Osteoblast (primary cell): ENCODE measurements around the gene NUCKS1. TPM values are rescaled to one million over a fixed set of nuclear protein-coding genes. Genes with fewer than 3 reads are reported as not detected.

Experiments
- DNase-seq: peaks from one replicate; pipeline ENCODE4 v3.0.0; 2011; ENCODE audit warnings: low spot score, mixed read lengths; ENCODE audit not compliant: insufficient read length; ENCODE audit errors: missing footprints
- H2AFZ ChIP-seq: 2 replicates; pipeline ENCODE4 v1.6.0; 2011; ENCODE audit warnings: mild to moderate bottlenecking, low read length
- H3K27ac ChIP-seq: 2 replicates; pipeline ENCODE4 v1.5.1; 2011; ENCODE audit warnings: mild to moderate bottlenecking, low read depth, low read length, moderate library complexity
- H3K27me3 ChIP-seq: 2 replicates; pipeline ENCODE4 v1.6.0; 2012; ENCODE audit warnings: mild to moderate bottlenecking, control low read depth, inconsistent platforms, low read length, moderate library complexity; ENCODE audit not compliant: insufficient read depth
- H3K36me3 ChIP-seq: 2 replicates; pipeline ENCODE4 v1.5.1; 2011; ENCODE audit warnings: mild to moderate bottlenecking, low read length, control low read depth, moderate library complexity; ENCODE audit not compliant: insufficient read depth
- H3K4me1 ChIP-seq: 2 replicates; pipeline ENCODE4 v1.5.1; 2011; ENCODE audit warnings: mild to moderate bottlenecking, low read length, control low read depth, moderate library complexity; ENCODE audit not compliant: insufficient read depth
- H3K4me2 ChIP-seq: 2 replicates; pipeline ENCODE4 v1.6.0; 2011; ENCODE audit warnings: mild to moderate bottlenecking, low read length; ENCODE audit not compliant: insufficient read depth
- H3K4me3 ChIP-seq: fragments of 200-600 bp; sonication (generic); 3 replicates; pipeline ENCODE4 v1.5.1; 2012; ENCODE audit warnings: mild to moderate bottlenecking, low read length, inconsistent platforms; ENCODE audit not compliant: insufficient read depth
- H3K79me2 ChIP-seq: 2 replicates; pipeline ENCODE4 v1.6.0; 2012; ENCODE audit warnings: mild to moderate bottlenecking, low read length, control low read depth, inconsistent platforms; ENCODE audit not compliant: insufficient read depth
- H3K9me3 ChIP-seq: 2 replicates; pipeline ENCODE4 v1.5.1; 2011; ENCODE audit warnings: low read depth, low read length, control low read depth
- H4K20me1 ChIP-seq: 2 replicates; pipeline ENCODE4 v1.6.0; 2012; ENCODE audit warnings: mild to moderate bottlenecking, low read length, control low read depth; ENCODE audit not compliant: insufficient read depth
- total RNA-seq: library from RNA; depleted of rRNA; stranded (reverse); fragments of >200 nt; gene quantifications from 2 replicates; pipeline ENCODE4 v1.2.3, GENCODE V29; 2012
- TF ChIP-seq, protein P1 (sequence below): IDR thresholded peaks from 2 replicates; pipeline ENCODE4 v1.5.1; 2011; ENCODE audit warnings: mild to moderate bottlenecking, low read depth, low read length, moderate library complexity; ENCODE audit errors: extremely low read depth

NUCKS1 gene
- total RNA-seq, 1 donor: 140 TPM

DNA sequence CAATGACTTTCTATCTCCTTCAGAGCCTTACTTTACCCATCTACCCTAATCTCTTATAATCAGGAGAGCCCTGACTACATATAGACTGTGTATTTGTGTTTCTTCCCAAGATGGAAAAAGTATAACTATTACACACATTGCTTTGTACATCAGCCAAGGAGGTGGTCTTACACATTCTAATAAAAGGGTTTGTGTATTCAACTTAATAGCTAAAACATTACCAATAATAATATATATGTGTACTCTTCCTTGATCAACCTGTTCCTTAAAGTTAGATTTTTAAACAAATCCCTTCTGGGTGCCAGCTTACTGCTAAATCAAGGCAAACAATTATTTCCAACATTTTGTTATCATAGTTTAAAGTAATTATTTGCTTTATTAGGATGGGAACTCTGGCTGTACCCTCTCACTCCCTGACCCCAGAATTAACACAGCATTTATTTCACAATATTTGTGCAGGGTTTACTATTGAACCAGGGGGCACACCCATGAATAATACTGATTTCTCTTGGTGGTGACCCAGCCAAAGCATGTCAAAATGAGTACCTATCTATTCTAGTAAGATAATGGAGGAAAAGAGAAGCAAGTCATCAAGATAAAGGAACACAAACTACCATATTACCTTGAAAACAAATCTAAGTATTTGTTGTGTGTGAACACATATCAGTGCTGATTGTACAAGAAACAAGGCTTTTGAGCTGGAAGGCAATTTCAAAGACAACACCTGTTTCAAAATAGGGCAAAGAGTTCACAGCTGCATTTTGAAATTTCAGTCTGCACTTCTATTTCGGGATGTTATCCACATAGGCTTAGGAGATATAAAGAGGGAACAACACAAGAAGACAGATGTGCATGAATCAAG lies 39.5 kb downstream of the NUCKS1 start:
- no peak overlapping the region for H3K4me3 ChIP-seq
- TF ChIP-seq, protein P1, sequence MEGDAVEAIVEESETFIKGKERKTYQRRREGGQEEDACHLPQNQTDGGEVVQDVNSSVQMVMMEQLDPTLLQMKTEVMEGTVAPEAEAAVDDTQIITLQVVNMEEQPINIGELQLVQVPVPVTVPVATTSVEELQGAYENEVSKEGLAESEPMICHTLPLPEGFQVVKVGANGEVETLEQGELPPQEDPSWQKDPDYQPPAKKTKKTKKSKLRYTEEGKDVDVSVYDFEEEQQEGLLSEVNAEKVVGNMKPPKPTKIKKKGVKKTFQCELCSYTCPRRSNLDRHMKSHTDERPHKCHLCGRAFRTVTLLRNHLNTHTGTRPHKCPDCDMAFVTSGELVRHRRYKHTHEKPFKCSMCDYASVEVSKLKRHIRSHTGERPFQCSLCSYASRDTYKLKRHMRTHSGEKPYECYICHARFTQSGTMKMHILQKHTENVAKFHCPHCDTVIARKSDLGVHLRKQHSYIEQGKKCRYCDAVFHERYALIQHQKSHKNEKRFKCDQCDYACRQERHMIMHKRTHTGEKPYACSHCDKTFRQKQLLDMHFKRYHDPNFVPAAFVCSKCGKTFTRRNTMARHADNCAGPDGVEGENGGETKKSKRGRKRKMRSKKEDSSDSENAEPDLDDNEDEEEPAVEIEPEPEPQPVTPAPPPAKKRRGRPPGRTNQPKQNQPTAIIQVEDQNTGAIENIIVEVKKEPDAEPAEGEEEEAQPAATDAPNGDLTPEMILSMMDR: no peak
- H2AFZ ChIP-seq: no peak overlapping the region
- H3K36me3 ChIP-seq: peaks cover 31% of the 10 kb centered on the region
- no peak overlapping the region for H3K4me2 ChIP-seq
- no peak for DNase-seq
- peaks cover 6% of the 10 kb centered on the region for H3K4me1 ChIP-seq
- no peaks in the 10 kb centered on the region for H3K27me3 ChIP-seq
- no peaks in the 10 kb centered on the region for H3K9me3 ChIP-seq
- peaks cover 5% of the 10 kb centered on the region for H4K20me1 ChIP-seq
- no peaks in the 10 kb centered on the region for H3K79me2 ChIP-seq
- H3K27ac ChIP-seq: no peak overlapping the region

DNA sequence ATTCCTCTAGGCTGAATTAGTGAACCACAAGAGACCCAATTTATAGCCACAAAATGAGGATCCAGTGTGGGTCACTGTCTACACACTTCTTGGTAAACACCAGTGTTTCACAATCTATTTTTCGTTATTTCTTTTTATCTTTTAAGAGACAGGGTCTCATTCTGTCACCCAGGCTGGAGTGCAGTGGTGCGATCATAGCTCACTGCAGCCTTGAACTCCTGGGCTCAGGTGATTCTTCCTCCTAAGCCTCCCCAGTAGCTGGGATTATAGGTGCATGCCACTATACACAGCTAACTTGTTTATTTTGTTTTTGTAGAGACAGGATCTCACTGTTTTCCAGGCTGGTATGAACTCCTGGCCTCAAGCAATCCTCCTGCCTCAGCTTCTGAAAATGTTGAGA lies 40.3 kb downstream of the NUCKS1 start:
- H2AFZ ChIP-seq: no peak overlapping the region
- no peaks in the 10 kb centered on the region for H3K9me3 ChIP-seq
- H3K4me2 ChIP-seq: no peak overlapping the region
- TF ChIP-seq, protein P1: no peak
- peaks cover 28% of the 10 kb centered on the region for H3K36me3 ChIP-seq
- H3K27me3 ChIP-seq: no peaks in the 10 kb centered on the region
- H3K79me2 ChIP-seq: no peaks in the 10 kb centered on the region
- H3K4me3 ChIP-seq: no peak overlapping the region
- H3K4me1 ChIP-seq: peaks cover 6% of the 10 kb centered on the region
- H4K20me1 ChIP-seq: peaks cover 5% of the 10 kb centered on the region
- H3K27ac ChIP-seq: no peak overlapping the region
- no peak for DNase-seq

DNA sequence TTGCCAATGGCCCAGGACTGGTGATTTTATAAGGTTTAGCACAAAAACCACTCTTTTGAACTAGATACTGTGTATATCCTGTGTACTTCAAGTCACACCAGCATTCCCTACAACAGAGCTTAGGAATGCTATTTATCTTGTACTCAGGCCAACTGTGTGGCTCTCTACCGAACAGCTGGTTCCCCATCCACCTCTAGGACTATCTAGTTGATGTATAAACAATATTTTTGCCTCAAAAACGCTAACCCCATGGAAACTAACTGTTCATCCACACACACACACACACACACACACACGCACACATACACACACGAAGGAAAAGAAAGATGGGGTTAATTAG lies 41.0 kb downstream of the NUCKS1 start:
- Histone ChIP-seq H3K4me2 (no peak overlapping the region), H3K4me1 (peaks cover 6% of the 10 kb centered on the region), H3K9me3 (no peaks in the 10 kb centered on the region), H4K20me1 (peaks cover 5% of the 10 kb centered on the region), H3K79me2 (no peaks in the 10 kb centered on the region), H3K4me3 (no peak overlapping the region), H3K27me3 (no peaks in the 10 kb centered on the region), H3K27ac (peak overlapping the region; percentile 5), H3K36me3 (peaks cover 32% of the 10 kb centered on the region), H2AFZ (no peak overlapping the region)
- TF ChIP-seq, protein P1: no peak
- peak; percentile 25 for DNase-seq

DNA sequence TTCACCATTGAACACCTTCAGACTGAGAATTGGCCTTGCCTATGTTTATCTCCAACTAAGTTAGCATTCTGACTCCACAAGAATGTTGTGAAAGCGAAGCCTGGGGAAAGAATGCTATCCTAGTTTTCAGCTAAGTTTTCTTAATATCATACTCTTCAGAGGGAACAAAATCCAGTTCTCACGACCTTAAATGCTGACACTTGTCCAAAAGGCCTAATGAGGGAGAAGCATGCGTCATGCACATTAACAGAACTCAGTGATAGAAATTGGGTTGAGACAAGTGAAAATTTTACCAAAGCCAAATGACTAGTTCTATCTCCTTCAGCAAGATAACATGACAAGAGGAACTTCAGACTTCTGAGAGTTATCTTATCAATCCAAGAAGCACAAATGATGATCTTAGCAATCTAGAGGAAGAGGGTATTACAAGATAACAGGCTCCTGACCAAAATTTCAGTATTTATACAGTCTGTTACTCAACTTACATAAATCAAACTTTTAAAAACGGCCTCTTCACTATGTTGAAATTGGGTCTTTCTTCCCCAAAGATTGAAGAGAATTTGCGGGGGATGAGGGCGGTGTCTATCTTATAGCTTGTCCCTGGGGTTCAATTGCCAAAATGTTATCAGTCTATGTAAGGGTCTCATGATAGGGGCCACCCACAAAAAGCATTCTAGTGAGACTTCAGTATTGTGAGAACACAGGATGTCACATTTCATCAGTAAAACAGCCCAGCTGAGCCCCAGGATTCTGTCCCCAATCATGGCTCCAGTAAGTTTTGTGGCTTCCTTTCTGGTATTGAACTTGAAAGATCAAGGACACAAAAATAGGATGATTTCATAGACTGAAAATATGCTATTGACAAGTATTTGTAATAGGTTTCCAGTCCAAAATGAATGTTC lies 43.1 kb downstream of the NUCKS1 start:
- Histone ChIP-seq H2AFZ (no peak overlapping the region), H3K4me2 (no peak overlapping the region), H3K36me3 (peaks cover 38% of the 10 kb centered on the region), H4K20me1 (peaks cover 5% of the 10 kb centered on the region), H3K9me3 (no peaks in the 10 kb centered on the region), H3K27me3 (no peaks in the 10 kb centered on the region), H3K4me1 (peaks cover 6% of the 10 kb centered on the region), H3K79me2 (no peaks in the 10 kb centered on the region), H3K4me3 (no peak overlapping the region), H3K27ac (no peak overlapping the region)
- TF ChIP-seq, protein P1: no peak
- peak; percentile 17 for DNase-seq
